Neural cell (in vitro differentiated cells): ENCODE measurements around the gene AMIGO2. TPM values are rescaled to one million over a fixed set of nuclear protein-coding genes. Genes with fewer than 3 reads are reported as not detected.
"Not testable (repeated sequence)": the region's sequence is repeated elsewhere in the genome, so short reads cannot be mapped to it uniquely, and the experiment has no call there.

Source experiments
- H2AFZ ChIP-seq: fragments of 200-600, 300-800 bp; sonication (generic), shearing (Covaris generic); 2 replicates; pipeline ENCODE4 v1.6.0; 2014; ENCODE audit warnings: low read depth, mild to moderate bottlenecking, antibody characterized with exemption, low read length, moderate library complexity
- H3F3A ChIP-seq: fragments of 200-600 bp; shearing (Covaris generic); 2 replicates; pipeline ENCODE4 v1.6.1; 2016; ENCODE audit warnings: mild to moderate bottlenecking, moderate library complexity, mixed read lengths, antibody characterized with exemption, low read length; ENCODE audit not compliant: insufficient read depth, poor library complexity, severe bottlenecking
- H3K27ac ChIP-seq: fragments of 200-600, 300-800 bp; sonication (generic), shearing (Covaris generic); 2 replicates; pipeline ENCODE4 v1.5.1; 2014; ENCODE audit warnings: mild to moderate bottlenecking, low read length, moderate library complexity
- H3K27me3 ChIP-seq: fragments of 300-800, 200-600 bp; sonication (generic), shearing (Covaris generic); 2 replicates; pipeline ENCODE4 v1.6.0; 2014; ENCODE audit warnings: mild to moderate bottlenecking, low read depth, low read length, moderate library complexity; ENCODE audit not compliant: insufficient read depth
- H3K36me3 ChIP-seq: fragments of 300-800, 200-600 bp; sonication (generic), shearing (Covaris generic); 2 replicates; pipeline ENCODE4 v1.5.1; 2014; ENCODE audit warnings: mild to moderate bottlenecking, antibody characterized with exemption, low read length, moderate library complexity; ENCODE audit not compliant: insufficient read depth
- H3K4me2 ChIP-seq: fragments of 300-800, 200-600 bp; sonication (generic), shearing (Covaris generic); 2 replicates; pipeline ENCODE4 v1.6.0; 2014; ENCODE audit warnings: mild to moderate bottlenecking, low read length
- H3K4me3 ChIP-seq: fragments of 300-800, 200-600 bp; sonication (generic), shearing (Covaris generic); 2 replicates; pipeline ENCODE4 v1.5.1; 2014; ENCODE audit warnings: mild to moderate bottlenecking, low read length, moderate library complexity
- H3K79me2 ChIP-seq: fragments of 200-600 bp; shearing (Covaris generic); replicated peaks from 2 replicates; pipeline ENCODE4 v1.6.0; 2014; ENCODE audit warnings: mild to moderate bottlenecking, low read length, moderate library complexity; ENCODE audit not compliant: insufficient read depth
- H3K9ac ChIP-seq: fragments of 300-800, 200-600 bp; sonication (generic), shearing (Covaris generic); 2 replicates; pipeline ENCODE4 v1.6.1; 2016; ENCODE audit warnings: mild to moderate bottlenecking, low read length, mixed read lengths
- H3K9me2 ChIP-seq: fragments of 200-600 bp; shearing (Covaris generic); 2 replicates; pipeline ENCODE4 v1.6.1; 2016; ENCODE audit warnings: mild to moderate bottlenecking, low read length, mixed read lengths; ENCODE audit not compliant: insufficient read depth
- H3K9me3 ChIP-seq: fragments of 200-600, 300-800 bp; sonication (generic), shearing (Covaris generic); 2 replicates; pipeline ENCODE4 v1.6.1; 2016; ENCODE audit warnings: mild to moderate bottlenecking, mixed run types, low read length, moderate library complexity, mixed read lengths
- H4K20me1 ChIP-seq: fragments of 200-600 bp; shearing (Covaris generic); 2 replicates; pipeline ENCODE4 v1.6.1; 2016; ENCODE audit warnings: mild to moderate bottlenecking, mixed run types; ENCODE audit not compliant: insufficient read depth
- CTCF ChIP-seq: fragments of 450-650 bp; IDR thresholded peaks from 2 replicates; pipeline ENCODE4 v1.5.1; 2014; ENCODE audit warnings: antibody characterized with exemption, mild to moderate bottlenecking, moderate library complexity; ENCODE audit not compliant: poor library complexity, severe bottlenecking
- EP300 ChIP-seq: fragments of 450-650 bp; conservative IDR thresholded peaks from 2 replicates; pipeline ENCODE4 v1.6.1; 2014; ENCODE audit warnings: antibody characterized with exemption, mild to moderate bottlenecking, moderate library complexity; ENCODE audit not compliant: poor library complexity, severe bottlenecking
- EZH2 ChIP-seq: fragments of 200-600, 300-800 bp; shearing (Covaris generic), sonication (generic); IDR thresholded peaks from 2 replicates; pipeline ENCODE4 v1.6.1; 2014; ENCODE audit warnings: antibody characterized with exemption, low read length, borderline replicate concordance, mild to moderate bottlenecking; ENCODE audit not compliant: insufficient read depth, poor library complexity, severe bottlenecking
- MXI1 ChIP-seq: fragments of 450-650 bp; conservative IDR thresholded peaks from 2 replicates; pipeline ENCODE4 v1.6.1; 2014; ENCODE audit warnings: antibody characterized with exemption, mild to moderate bottlenecking; ENCODE audit not compliant: poor library complexity, severe bottlenecking
- POLR2AphosphoS5 ChIP-seq: IDR thresholded peaks from 2 replicates; pipeline ENCODE4 v1.6.1; 2012
- RAD21 ChIP-seq: fragments of 450-650 bp; conservative IDR thresholded peaks from 2 replicates; pipeline ENCODE4 v1.6.1; 2014; ENCODE audit warnings: antibody characterized with exemption, mild to moderate bottlenecking, moderate library complexity
- REST ChIP-seq: IDR thresholded peaks from 2 replicates; pipeline ENCODE4 v1.6.1; 2012; ENCODE audit warnings: borderline replicate concordance
- SMC3 ChIP-seq: fragments of 450-650 bp; conservative IDR thresholded peaks from 2 replicates; pipeline ENCODE4 v1.6.1; 2014; ENCODE audit warnings: antibody characterized with exemption, mild to moderate bottlenecking, moderate library complexity; ENCODE audit not compliant: poor library complexity
- TAF1 ChIP-seq: IDR thresholded peaks from 2 replicates; pipeline ENCODE4 v1.6.1; 2012; ENCODE audit warnings: low read depth
- polyA plus RNA-seq: library from polyadenylated mRNA; depleted of rRNA; stranded (reverse); fragments of >200 nt; gene quantifications from 2 replicates; pipeline ENCODE4 v1.2.3, GENCODE V29; 2014

AMIGO2 gene
- polyA plus RNA-seq, 1 donor from 2014 or later = 3.1 TPM

- no peaks in the 10 kb centered on the region for H3F3A ChIP-seq
- no peaks in the 10 kb centered on the region for H4K20me1 ChIP-seq
- H2AFZ ChIP-seq = no peak overlapping the region
- H3K79me2 ChIP-seq = no peaks in the 10 kb centered on the region
- H3K27me3 ChIP-seq = no peaks in the 10 kb centered on the region
- H3K9me3 ChIP-seq = no peaks in the 10 kb centered on the region
- H3K4me2 ChIP-seq = no peak overlapping the region
- no peaks in the 10 kb centered on the region for H3K9me2 ChIP-seq
- H3K4me3 ChIP-seq = no peak overlapping the region
- TF ChIP-seq CTCF (no peak), EP300 (no peak), POLR2AphosphoS5 (no peak), MXI1 (no peak), TAF1 (no peak), RAD21 (no peak), EZH2 (no peak), SMC3 (no peak), REST (no peak)
- no peaks in the 10 kb centered on the region for H3K36me3 ChIP-seq
- no peak overlapping the region for H3K27ac ChIP-seq
- no peak overlapping the region for H3K9ac ChIP-seq
Observed at GRCh38 chr12:47065546-47065945, 14.2 kb downstream of the AMIGO2 start.

GRCh38 chr12:47058640-47059039 lies 21.1 kb downstream of the AMIGO2 start:
- H3K4me3 ChIP-seq, H3F3A ChIP-seq, H2AFZ ChIP-seq, H3K36me3 ChIP-seq, H3K79me2 ChIP-seq, H3K27ac ChIP-seq, H3K9me3 ChIP-seq, H3K4me2 ChIP-seq, H3K9me2 ChIP-seq, H4K20me1 ChIP-seq, H3K9ac ChIP-seq, H3K27me3 ChIP-seq: not testable (repeated sequence)

- not testable (repeated sequence) for H3K9ac ChIP-seq, H3K4me3 ChIP-seq, H3K9me3 ChIP-seq, H3K27ac ChIP-seq, H3K27me3 ChIP-seq, H3K4me2 ChIP-seq, H2AFZ ChIP-seq, H3K9me2 ChIP-seq, H3K36me3 ChIP-seq, H4K20me1 ChIP-seq, H3K79me2 ChIP-seq, H3F3A ChIP-seq
Observed at GRCh38 chr12:47056944-47057343, 22.8 kb downstream of the AMIGO2 start.

GRCh38 chr12:47055856-47056255 lies 23.9 kb downstream of the AMIGO2 start:
- H3K9ac ChIP-seq, H4K20me1 ChIP-seq, H3K9me3 ChIP-seq, H3K4me2 ChIP-seq, H3K4me3 ChIP-seq, H3F3A ChIP-seq, H3K27ac ChIP-seq, H3K36me3 ChIP-seq, H3K27me3 ChIP-seq, H3K9me2 ChIP-seq, H3K79me2 ChIP-seq, H2AFZ ChIP-seq: not testable (repeated sequence)
